GM13977 (cell line): ENCODE data around the gene KIF1A.

Experiments
- DNase-seq: peaks from one replicate; pipeline ENCODE4 v3.0.0; 2012; ENCODE audit warnings: low spot score
- in situ Hi-C: fragments of 300-500 bp; cut with MboI; formaldehyde crosslinking; loops from one replicate; pipeline ENCODE4 v1.12.0; 2022; ENCODE audit warnings: low sequenced_read_pairs, low pct_unique_long_range_greater_than_20kb, mixed read lengths, inconsistent platforms; ENCODE audit not compliant: unreplicated experiment
- TF ChIP-seq, protein P1 (sequence below): IDR thresholded peaks from 2 replicates; pipeline ENCODE4 v1.5.1; 2012; ENCODE audit warnings: mild to moderate bottlenecking, control low read depth; ENCODE audit not compliant: insufficient read depth; ENCODE audit errors: extremely low read depth, missing control alignments

Gene KIF1A

DNA sequence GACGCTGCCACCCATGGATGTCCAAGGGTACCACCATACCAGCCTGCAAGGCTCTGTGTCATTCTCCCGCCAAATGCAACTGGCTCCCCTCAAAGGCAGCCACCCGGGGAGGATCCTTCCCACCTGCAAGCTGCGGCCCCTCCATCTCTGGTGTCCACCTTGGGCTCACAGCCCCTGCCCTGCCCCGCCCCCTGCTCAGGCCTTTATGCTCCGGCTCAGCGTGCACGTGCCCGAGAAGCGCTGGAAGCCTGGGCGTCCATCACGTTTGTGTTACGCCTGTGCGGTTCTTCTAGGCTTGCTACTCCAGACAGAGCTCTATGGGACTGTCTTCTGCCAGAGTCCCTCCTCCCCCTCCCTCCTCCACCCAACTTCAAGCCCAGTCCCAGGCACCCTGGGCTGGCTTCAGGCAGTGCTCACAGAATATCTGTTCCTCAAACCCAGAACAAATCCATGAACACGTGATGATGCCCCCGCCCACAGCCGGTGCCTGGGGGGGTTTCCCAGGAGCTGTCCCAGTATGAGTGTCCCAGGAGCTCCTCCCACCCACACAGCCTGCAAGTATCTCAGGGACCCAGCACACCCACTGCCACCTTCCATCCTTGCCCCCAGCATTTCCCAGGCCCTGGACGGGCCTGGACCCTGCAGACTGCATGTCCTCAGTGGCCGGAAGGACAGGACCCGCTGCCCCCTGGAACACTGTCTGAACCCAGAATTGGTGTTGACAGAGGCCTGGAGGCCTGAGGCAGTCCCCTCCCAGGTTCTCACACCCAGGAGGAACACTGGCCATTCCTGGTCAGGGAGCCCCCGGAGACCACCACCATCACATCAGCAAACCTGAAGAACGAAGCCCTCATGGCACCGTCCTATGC lies 30.3 kb downstream of the KIF1A start:
- in situ Hi-C loops = no loop called here
- no peak for DNase-seq
- TF ChIP-seq, protein P1, sequence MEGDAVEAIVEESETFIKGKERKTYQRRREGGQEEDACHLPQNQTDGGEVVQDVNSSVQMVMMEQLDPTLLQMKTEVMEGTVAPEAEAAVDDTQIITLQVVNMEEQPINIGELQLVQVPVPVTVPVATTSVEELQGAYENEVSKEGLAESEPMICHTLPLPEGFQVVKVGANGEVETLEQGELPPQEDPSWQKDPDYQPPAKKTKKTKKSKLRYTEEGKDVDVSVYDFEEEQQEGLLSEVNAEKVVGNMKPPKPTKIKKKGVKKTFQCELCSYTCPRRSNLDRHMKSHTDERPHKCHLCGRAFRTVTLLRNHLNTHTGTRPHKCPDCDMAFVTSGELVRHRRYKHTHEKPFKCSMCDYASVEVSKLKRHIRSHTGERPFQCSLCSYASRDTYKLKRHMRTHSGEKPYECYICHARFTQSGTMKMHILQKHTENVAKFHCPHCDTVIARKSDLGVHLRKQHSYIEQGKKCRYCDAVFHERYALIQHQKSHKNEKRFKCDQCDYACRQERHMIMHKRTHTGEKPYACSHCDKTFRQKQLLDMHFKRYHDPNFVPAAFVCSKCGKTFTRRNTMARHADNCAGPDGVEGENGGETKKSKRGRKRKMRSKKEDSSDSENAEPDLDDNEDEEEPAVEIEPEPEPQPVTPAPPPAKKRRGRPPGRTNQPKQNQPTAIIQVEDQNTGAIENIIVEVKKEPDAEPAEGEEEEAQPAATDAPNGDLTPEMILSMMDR = no peak

DNA sequence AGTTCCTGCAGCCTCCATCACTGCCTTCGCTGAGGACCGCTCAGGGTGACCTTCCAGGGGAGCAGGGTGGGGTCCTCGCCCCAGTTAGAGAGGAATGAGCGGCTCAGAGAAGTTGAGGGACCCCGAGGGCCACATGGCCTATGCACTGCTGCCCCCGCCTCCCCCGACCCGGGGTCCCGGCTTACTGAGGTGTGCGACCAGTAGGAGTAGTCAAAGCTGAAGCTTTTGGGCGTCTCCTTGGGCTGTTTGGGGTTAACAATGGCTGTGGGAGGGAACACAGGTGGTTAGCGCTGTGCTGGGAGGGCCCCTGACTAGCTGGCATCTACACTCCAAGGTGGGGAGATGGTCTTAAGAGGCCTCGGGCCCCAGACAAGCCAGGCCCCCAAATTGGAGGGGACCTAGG lies 31.0 kb downstream of the KIF1A start:
- TF ChIP-seq, protein P1 = no peak
- in situ Hi-C loops = no loop called here

GRCh38 chr2:240788482-240788881 lies 31.5 kb downstream of the KIF1A start:
- in situ Hi-C loops = no loop called here
- DNase-seq = no peak

More for the DNA sequence above, 31.0 kb downstream of the KIF1A start:
- no peak for DNase-seq

DNA sequence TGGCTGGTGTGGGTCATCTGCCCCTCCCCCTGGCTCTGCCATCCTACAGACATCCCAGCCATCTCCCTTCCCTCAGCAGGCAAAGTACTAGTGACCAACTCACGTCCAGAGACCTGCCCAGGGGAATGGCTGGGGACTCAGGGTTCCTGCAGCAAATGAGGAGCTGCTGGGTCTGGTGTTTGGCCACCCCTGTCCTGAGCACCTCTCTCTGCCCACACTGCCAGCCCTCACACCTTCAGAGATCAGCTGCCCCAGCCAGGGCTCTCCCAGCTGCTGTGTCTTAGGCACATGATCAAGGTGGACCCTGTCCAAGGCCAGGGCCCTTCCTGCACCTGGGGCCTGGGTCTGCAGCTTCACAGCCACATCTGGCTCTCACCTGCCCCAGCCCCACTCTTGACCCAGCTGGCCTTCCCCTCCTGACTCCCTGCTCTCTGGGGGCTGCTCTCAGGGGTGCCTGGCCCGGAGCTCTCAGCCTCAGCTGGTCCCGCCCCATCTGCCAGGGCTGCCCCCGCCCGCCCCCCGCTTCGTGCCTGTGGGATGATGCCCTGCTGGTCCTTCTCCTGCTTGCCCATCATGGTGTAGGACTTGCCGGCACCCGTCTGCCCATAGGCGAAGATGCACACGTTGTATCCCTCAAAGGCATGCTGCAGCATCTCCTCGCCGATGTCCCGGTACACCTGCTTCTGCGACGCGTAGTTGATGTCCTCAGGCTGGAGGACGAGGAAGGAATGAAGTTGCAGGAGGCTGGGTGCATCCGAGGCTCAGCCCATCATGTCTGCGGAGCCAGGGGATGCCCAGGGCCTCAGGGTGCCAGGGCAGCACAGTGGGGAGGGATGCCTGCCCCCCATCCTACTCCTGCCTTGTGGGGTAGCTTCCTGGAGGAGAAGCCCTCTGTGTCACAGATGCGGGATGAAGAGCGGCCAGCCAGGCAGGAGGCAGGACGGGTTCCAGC lies 32.2 kb downstream of the KIF1A start:
- TF ChIP-seq, protein P1 = no peak
- in situ Hi-C loops = no loop called here
- DNase-seq = no peak

More at GRCh38 chr2:240788482-240788881, 31.5 kb downstream of the KIF1A start:
- TF ChIP-seq, protein P1 = no peak

GRCh38 chr2:240786871-240787311 lies 33.1 kb downstream of the KIF1A start:
- in situ Hi-C loops = no loop called here
- DNase-seq = no peak
- TF ChIP-seq, protein P1 = no peak

DNA sequence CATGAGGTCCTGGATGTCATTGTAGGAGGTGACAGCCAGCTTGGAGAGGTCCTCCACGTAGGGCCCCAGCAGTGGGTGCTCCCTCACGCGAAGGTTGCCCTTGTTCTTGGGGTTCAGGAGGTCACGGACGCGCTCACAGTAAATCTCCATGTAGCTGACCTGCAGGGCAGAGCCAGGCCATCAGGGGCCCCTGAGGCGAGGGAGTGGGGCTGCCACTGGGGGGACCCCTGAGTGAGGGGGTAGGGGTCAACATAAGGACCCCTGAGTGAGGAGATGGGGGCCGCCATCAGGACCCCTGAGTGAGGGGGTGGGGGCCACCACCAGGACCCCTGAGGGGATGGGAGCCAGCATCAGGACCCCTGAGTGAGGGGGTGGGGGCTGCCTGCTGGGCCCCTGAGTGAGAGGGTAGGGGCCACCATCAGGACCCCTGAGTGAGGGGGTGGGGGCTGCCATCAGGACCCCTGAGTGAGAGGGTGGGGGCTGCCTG lies 33.6 kb downstream of the KIF1A start:
- DNase-seq = no peak
- in situ Hi-C loops = no loop called here
- TF ChIP-seq, protein P1 = no peak
